GM21786 (cell line): ENCODE results near the gene GDPGP1.
A peak's percentile ranks its signal among the peaks of the same experiment; 100 is the strongest.
"Not testable (repeated sequence)": the region's sequence is repeated elsewhere in the genome, so short reads cannot be mapped to it uniquely, and the experiment has no call there.

Experiments
- ATAC-seq: cut with Tn5 transposase; IDR thresholded peaks from one replicate; pipeline ENCODE4 v1.9.1; 2021; ENCODE audit not compliant: unreplicated experiment

The GDPGP1 gene, protein sequence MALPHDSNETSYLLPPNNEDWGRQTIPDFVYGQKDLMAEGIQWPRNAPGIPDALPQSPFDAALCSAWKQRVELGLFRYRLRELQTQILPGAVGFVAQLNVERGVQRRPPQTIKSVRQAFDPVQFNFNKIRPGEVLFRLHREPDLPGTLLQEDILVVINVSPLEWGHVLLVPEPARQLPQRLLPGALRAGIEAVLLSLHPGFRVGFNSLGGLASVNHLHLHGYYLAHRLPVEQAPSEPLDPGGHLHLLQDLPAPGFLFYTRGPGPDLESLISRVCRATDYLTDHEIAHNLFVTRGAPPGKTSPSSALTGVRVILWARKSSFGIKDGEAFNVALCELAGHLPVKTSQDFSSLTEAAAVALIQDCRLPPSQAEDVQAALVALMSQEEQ

DNA sequence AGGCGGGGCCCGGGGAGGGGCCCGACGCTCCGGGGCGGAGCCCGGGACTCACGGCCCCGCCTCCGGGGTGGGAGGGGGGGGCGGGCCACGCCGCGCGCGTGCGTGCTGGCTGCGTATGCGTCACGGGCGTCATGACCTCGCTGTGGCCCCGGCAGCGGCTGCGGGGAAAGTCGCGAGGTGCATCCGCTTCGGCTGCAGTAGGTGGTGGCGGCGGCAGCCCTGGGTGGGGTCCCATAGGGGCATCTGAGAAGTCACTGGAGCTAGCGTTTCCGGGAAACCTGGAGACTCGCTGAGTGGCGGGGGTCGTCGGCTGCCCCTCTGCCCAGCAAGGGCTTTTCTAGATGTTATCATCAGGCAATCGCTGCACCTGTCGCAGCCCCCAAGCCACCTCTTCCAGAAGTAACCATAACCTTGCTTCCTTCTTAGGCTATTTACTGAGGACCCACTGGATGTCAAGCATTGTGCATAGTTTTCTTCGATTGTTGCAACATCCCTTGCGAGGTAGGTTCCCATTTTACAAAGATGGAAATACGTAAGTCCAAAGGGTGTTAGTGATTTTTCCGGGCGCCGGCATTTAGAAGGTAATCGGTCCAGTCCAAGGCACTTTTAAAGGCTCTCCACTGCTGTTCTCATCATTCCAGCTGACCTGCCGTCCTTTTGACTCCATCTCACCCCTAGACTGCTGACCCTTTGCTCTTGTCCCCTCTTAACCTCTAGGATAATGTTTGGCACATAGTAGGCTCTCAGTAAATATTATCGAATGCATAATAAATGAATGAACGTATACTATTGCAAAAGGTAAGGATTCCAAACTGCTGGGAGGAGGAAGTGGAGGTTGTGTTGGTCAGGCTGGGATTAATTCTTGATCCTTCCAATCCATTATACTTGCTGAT is at the start of gene GDPGP1:
GDPGP1 (plus strand) TSS at position 114 of the 893 bp plus-strand sequence. CDS start 6,700 bp downstream, outside the sequence.
- peak; percentile 51 for ATAC-seq

DNA sequence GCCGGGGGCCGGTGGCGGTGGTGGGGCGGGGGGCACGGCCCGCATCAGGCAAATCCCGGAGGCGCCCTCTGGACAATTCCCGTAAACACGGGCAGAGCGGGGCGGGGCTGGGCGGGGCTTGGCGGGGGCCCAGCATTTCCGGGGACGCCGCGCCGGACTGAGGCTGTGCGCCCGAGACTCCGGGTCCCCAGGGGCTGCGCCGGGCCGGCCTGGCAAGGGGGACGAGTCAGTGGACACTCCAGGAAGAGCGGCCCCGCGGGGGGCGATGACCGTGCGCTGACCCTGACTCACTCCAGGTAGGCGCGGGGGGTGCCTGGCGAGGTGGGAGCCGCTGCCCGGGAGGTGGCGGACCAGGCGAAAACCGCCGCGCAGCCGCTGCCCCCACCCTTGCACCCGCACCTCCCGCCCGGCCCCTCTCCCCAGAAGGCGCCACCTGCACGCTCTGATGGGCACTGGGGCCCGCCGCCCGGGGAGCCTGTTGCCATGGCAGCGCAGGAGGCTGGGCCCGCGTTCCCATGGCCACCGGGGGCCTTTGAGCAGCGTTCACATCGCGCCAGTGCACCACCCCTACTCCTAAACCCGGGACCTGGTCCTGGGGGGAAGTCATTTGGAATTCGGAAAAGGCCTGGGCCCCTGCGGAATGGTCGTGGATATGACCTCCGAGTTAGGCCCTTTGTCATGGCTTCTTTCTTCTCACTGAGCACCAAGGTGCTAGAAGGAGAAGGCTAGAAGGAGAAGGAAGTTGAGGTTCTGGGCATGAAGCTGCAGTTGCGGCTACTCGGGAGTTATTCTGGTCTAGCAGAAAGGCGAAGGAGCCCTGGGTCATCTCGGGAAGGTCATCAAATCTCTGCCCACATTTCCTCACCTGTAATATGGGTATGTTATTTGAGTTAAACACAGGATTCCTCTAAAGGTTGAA is 49.0 kb upstream of the GDPGP1 start:
- ATAC-seq, result peak; percentile 65

- ATAC-seq, result no peak
Observed at GRCh38 chr15:90187257-90187868, 46.6 kb upstream of the GDPGP1 start.

- not testable (repeated sequence) for ATAC-seq
Observed at GRCh38 chr15:90188065-90188464, 45.9 kb upstream of the GDPGP1 start.

DNA sequence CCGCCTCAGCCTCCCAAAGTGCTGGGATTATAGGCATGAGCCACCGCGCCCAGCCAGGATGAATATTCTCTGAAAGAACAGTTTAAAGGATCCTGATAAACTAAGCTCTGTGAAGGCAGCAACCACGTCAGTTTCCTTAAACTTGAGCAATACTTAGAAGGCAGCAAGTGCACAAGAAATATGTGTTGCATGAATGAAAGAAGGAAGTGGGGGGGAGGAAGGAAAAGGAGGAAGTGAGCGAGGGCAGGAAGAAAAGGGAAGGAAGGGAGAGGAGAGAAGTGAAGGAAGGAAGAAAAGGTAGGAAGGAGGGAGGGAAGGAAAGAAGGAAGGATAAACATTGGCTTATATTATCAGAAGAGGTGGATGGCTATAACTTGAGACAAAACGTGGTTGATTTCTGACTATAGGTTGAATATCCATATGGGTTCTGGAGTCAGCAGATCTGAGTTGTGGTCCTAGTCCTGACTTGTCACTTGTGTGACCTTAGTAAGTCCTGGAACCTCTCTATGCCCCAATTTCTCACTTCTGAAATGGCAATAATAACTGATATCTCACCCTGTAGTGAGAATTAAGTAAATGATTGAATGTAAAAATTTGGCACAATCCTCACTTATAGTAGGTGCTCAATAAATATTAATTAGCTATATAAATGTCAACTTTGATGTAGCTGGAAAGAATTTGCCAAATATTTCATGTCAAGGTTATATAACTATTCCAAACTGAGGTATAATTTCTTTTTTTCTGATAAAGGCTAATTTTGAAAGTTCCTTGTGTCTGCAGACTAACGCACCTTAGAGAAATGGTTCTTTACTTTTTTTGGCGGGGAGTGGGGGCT is 44.9 kb upstream of the GDPGP1 start:
- no peak for ATAC-seq

- no peak for ATAC-seq
Observed at GRCh38 chr15:90189781-90190467, 44.1 kb upstream of the GDPGP1 start.

DNA sequence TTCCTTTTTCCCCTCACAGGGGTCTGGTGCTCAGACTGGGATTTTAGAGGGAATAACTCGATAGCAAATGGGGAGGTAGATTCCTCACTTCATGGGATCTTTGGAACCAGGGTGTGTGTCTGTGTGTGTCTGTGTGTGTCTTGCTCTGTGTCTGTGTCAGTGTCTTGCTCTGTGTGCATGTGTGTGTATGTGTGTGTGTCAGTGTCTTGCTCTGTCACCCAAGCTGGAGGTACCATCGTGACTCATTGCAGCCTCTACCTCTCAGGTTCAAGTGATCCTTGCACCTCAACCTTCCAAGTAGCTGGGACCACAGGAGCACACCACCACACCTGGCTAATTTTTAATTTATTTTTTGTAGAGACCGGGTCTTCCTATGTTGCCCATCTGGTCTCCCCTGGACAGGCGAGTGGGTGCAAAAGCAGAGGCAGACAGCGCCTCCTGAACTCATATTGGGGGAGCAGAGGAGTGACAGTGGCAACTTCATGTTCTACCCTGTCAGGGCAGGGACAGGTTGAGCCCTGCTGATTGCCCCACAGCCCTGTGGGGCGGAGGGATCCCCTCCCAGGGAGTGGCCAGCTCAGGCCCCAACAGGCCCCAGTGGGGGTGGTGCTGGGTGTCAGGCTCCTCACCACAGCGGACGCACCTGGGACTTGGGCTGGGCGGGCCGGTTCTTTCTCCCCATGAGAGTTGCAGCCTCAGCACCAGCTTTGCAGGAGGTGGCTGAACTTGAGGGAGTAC is 43.2 kb upstream of the GDPGP1 start:
- ATAC-seq, result peak; percentile 57

- ATAC-seq, result peak; percentile 17
Observed at GRCh38 chr15:90191344-90191687, 42.7 kb upstream of the GDPGP1 start.

GRCh38 chr15:90191794-90192509 is 42.1 kb upstream of the GDPGP1 start:
- ATAC-seq, result peak; percentile 66

- no peak for ATAC-seq
Observed at GRCh38 chr15:90192961-90193786, 40.8 kb upstream of the GDPGP1 start.

DNA sequence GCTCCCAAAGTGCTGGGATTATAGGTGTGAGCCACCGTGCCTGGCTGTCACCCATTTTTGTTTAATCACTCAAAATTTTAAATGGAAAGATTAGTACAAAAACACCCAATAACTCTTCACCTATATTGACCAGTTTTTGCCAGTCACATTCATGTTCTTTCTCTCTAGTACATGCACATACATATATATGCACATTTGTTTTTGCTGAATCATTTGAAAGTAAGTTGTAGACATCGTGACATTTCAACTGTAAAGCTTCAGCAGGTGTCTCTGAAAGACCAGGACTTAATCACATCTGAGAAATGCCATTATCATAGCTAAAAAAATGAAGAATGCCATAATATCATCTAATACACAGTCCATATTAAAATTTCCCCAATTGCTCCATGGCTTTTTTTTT is 39.4 kb upstream of the GDPGP1 start:
- ATAC-seq, result no peak

DNA sequence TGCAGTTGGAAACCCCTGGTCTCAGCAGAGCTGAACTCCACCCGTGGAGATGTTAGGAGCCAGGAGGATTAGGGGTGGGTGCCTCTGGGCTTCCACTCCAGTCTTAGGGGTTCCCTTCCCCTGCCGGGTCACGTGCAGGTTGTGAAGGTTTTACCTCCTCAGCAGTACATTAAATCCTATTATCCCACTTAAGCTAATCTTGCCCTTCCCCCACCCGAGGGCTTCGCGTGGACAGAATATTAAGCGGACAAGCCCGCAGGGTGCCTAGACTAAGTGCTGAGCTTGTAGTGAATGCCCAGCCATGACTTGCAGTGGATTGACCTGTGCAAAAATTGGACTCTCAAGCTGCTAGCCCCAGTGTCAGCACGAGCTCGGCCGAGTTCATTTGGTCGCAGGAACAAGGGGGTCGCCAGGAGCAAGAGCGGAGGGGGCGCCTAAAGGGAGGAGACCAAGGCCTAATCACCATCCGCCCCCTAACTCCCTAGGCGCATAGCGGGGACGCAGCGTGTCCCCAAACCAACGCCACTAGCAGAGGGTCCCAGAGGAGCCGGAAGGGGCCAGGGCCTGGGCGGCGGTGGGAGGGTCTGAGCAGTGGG is 33.4 kb upstream of the GDPGP1 start:
- ATAC-seq, result peak; percentile 4

GRCh38 chr15:90201130-90201943 is 32.7 kb upstream of the GDPGP1 start, which contains the start of gene SEMA4B:
Gene SEMA4B, plus strand, starts transcription at chr15:90201330. Its CDS starts 249 bp downstream, at chr15:90201579.
- peak; percentile 82 for ATAC-seq

GRCh38 chr15:90201944-90202375 is 32.0 kb upstream of the GDPGP1 start:
- no peak for ATAC-seq

GRCh38 chr15:90202929-90203328 is 31.1 kb upstream of the GDPGP1 start:
- no peak for ATAC-seq
